ENCODE results near the gene VWA3B.

The VWA3B gene

DNA sequence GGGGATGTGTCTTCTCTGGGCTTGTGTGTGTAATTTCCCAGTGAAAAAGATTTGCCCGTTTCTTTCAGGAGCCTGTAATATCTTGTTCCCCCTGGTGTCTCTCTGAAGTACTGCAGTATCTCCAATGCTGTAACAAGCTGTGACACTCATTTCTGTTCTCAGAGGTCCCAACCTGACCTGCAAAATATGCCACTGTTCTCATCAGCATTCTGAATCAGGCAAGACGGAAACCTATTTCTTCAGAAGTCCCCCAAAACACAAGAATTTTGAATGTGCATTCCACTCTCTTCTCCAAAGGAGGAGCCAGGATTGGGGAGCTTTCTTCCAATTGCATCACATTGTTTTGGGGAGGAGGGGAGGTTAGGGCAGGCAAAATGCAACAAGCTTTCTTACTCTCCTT, 182.3 kb downstream of the VWA3B start:
- Histone ChIP-seq H3K4me3 (ENCODE audit: low read length) (no peak overlapping the region), H3K27ac (ENCODE audit: low read length) (no peak overlapping the region), H3K9me3 (ENCODE audit: insufficient read depth, low read depth, low read length) (no peaks in the 10 kb centered on the region), H3K27me3 (ENCODE audit: insufficient read depth, low read length) (no peaks in the 10 kb centered on the region), H3K4me1 (ENCODE audit: insufficient read depth, low read length) (no peaks in the 10 kb centered on the region), H3K9ac (ENCODE audit: low read depth, low read length) (no peak overlapping the region), H3K36me3 (ENCODE audit: insufficient read depth, low read depth, low read length) (no peaks in the 10 kb centered on the region)

DNA sequence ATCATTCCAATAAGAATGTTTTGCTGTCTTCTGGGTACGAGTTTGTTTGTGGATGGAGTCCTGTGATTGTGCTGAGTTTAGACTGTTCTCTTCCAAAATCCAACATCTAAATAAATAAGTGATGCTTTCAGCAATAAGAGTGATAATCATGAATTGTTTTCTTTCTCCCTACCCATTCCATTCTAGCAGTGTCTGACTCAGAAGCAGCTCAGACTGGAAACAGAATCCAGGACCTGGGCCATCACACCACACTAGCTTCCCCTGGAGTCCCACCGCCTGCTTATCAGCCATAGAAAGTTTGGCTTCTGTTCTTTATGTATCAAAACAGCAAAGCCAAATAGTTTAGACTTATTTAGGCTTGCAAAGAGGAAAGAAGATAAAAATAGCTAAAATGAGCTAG, 182.9 kb downstream of the VWA3B start:
- Histone ChIP-seq H3K27ac (ENCODE audit: low read length) (no peak overlapping the region), H3K4me1 (ENCODE audit: insufficient read depth, low read length) (no peaks in the 10 kb centered on the region), H3K36me3 (ENCODE audit: insufficient read depth, low read depth, low read length) (no peaks in the 10 kb centered on the region), H3K4me3 (ENCODE audit: low read length) (no peak overlapping the region), H3K9me3 (ENCODE audit: insufficient read depth, low read depth, low read length) (no peaks in the 10 kb centered on the region), H3K9ac (ENCODE audit: low read depth, low read length) (no peak overlapping the region), H3K27me3 (ENCODE audit: insufficient read depth, low read length) (no peaks in the 10 kb centered on the region)

DNA sequence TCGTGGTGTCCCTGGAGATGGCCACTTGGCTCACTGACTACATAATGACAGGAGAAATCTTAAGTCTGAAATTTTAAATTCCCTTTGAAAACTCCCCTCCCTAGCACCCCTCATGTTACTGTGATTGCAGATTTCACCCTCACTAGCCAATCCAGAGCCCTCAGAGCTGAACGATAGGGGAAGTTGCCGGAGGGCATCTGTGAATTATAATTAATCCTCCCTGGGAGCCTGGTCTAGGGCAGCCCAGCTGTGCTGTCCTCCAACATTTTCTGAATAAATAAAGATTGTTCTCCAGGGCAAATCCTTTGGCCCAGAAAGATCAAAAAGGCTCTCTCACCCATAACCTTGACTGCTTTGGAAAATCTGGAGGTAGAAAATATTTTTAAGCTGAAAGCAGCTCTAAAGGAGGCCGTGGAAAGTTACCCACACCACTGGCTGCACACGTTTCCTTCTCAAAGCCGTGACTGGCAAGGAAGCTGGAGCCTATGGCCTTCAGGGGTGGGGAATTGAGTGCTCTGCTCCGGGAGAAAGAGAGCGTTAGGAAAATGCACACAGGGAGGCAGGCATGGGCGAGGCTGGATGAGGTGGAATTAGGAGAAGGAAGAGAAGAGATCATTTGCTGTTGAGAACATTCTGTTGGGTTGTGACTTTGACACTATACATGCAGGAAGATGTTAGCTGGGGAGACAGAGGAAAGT, 190.3 kb downstream of the VWA3B start:
- Histone ChIP-seq H3K4me1 (ENCODE audit: insufficient read depth, low read length) (no peaks in the 10 kb centered on the region), H3K4me3 (ENCODE audit: low read length) (no peak overlapping the region), H3K27me3 (ENCODE audit: insufficient read depth, low read length) (no peaks in the 10 kb centered on the region), H3K9ac (ENCODE audit: low read depth, low read length) (no peak overlapping the region), H3K27ac (ENCODE audit: low read length) (no peak overlapping the region), H3K36me3 (ENCODE audit: insufficient read depth, low read depth, low read length) (no peaks in the 10 kb centered on the region), H3K9me3 (ENCODE audit: insufficient read depth, low read depth, low read length) (no peaks in the 10 kb centered on the region)

DNA sequence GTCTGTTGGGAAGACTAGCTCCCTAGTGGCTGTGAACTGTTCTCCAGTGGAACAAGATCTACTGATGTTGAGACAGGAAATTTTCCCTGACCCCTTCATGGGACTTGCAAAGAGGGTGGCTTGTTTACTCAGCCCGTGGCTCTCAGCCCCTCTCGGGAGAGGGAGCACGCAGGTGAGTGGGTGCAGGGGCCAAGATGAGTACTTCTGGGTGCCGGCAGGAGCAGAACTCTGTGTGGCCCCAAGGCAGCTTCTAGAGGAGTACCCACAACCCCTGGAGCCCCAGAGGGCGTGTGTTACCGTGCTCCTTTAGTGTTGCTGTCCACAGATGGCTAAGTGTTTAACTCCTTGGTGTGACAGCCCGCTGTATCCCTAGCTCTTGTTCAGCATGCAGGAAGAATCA, 191.1 kb downstream of the VWA3B start:
- Histone ChIP-seq H3K9me3 (ENCODE audit: insufficient read depth, low read depth, low read length) (no peaks in the 10 kb centered on the region), H3K9ac (ENCODE audit: low read depth, low read length) (no peak overlapping the region), H3K4me3 (ENCODE audit: low read length) (no peak overlapping the region), H3K27me3 (ENCODE audit: insufficient read depth, low read length) (no peaks in the 10 kb centered on the region), H3K27ac (ENCODE audit: low read length) (no peak overlapping the region), H3K4me1 (ENCODE audit: insufficient read depth, low read length) (no peaks in the 10 kb centered on the region), H3K36me3 (ENCODE audit: insufficient read depth, low read depth, low read length) (no peaks in the 10 kb centered on the region)

DNA sequence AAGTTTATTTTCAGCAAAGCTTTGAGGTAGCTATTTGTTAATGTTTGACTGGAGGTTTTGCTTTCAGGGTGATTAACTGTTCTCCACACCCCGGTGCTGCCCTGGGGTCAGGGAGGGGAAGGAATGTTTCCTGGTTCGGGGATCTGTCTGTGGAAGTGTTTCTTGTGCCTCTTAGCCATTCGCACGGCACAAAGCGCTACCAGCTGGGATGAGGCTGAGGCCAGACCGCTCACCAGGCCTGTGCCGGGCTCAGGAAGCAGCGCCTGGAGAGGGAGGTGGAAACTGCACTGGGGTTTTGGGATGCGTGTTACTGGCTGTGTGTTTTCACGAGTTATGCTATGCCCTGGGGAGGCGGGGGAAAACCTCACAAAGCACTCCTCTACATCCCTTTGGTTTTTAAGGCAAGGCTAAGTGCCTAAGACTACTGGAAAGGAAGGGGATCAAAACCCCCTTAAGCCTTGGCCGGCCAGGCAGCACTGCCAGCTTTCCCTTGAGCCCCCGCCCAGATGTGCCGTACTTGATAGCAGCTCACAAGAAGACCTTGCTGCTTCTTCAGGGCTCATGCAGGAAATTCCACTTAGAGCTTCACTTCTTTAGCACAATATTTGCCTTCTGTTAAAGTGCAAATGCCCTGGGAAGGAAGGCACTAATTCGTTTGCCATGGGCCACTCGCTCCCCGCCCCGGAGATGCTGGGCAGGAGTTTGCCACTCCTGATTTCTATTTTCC, 193.6 kb downstream of the VWA3B start:
- Histone ChIP-seq H3K4me1 (ENCODE audit: insufficient read depth, low read length) (no peaks in the 10 kb centered on the region), H3K27ac (ENCODE audit: low read length) (no peak overlapping the region), H3K36me3 (ENCODE audit: insufficient read depth, low read depth, low read length) (no peaks in the 10 kb centered on the region), H3K9ac (ENCODE audit: low read depth, low read length) (no peak overlapping the region), H3K27me3 (ENCODE audit: insufficient read depth, low read length) (no peaks in the 10 kb centered on the region), H3K4me3 (ENCODE audit: low read length) (no peak overlapping the region), H3K9me3 (ENCODE audit: insufficient read depth, low read depth, low read length) (no peaks in the 10 kb centered on the region)

DNA sequence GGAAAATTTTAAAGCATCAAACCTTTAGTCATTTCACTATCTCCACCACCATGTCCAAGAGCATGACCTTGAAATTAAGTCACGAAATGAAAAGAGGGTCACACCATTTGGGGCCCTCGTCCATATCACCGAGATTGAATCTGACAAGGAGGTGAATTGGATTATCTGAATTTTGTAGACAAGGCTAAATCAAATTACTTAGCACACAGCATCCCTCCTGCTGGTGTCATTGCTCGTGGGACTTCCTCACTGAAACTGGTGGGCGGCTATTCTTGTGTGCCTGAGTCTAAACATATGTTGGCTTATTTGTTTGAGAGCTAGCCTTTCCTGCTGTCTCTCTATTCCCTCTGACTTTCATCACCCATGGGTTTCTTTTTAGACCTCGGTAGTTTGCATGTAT, 194.6 kb downstream of the VWA3B start:
- no peaks in the 10 kb centered on the region for H3K4me1 ChIP-seq (ENCODE audit: insufficient read depth, low read length)
- H3K36me3 ChIP-seq (ENCODE audit: insufficient read depth, low read depth, low read length), result no peaks in the 10 kb centered on the region
- no peaks in the 10 kb centered on the region for H3K9me3 ChIP-seq (ENCODE audit: insufficient read depth, low read depth, low read length)
- no peaks in the 10 kb centered on the region for H3K27me3 ChIP-seq (ENCODE audit: insufficient read depth, low read length)
- H3K4me3 ChIP-seq (ENCODE audit: low read length), result no peak overlapping the region
- no peak overlapping the region for H3K27ac ChIP-seq (ENCODE audit: low read length)
- H3K9ac ChIP-seq (ENCODE audit: low read depth, low read length), result no peak overlapping the region

DNA sequence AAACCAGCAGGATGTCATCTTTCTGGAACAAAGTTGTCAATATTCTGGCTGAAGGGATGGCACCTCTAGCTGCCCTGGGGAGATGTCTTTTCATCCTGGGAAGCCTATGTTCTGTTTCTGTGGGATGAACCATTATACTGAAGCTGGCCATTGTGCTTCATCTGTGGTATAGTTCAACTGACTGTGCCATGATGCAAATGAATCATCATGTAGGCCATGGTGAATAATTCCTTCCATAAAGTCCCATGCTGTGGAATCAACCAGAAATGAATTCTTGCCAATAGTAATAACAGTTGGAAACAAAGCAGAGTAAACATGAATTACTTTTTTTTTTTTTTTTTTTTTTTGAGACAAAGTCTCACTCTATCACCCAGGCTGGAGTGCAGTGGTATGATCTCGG, 195.1 kb downstream of the VWA3B start:
- H3K4me1 ChIP-seq (ENCODE audit: insufficient read depth, low read length), result no peaks in the 10 kb centered on the region
- no peaks in the 10 kb centered on the region for H3K27me3 ChIP-seq (ENCODE audit: insufficient read depth, low read length)
- no peak overlapping the region for H3K27ac ChIP-seq (ENCODE audit: low read length)
- H3K9me3 ChIP-seq (ENCODE audit: insufficient read depth, low read depth, low read length), result no peaks in the 10 kb centered on the region
- no peak overlapping the region for H3K4me3 ChIP-seq (ENCODE audit: low read length)
- H3K36me3 ChIP-seq (ENCODE audit: insufficient read depth, low read depth, low read length), result no peaks in the 10 kb centered on the region
- H3K9ac ChIP-seq (ENCODE audit: low read depth, low read length), result no peak overlapping the region

DNA sequence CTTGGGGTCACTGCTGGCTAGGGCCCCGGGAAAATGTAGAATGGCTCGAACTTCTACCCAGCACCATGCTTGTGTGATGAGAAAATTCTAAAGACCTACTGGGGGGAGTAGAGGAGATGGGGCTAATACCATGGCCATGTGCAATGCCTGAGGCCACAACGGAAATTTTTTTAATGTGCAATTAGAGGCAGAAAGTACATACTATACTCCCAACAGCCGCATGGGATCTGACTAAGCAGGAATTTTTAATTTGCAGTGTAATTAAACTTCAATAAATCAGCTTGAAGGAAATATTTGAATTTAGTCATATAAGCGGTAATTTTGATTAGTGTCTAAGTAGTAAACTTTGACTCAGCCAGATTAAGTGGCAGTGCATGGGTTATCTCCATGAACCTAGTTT, 206.1 kb downstream of the VWA3B start:
- Histone ChIP-seq H3K27ac (ENCODE audit: low read length) (no peak overlapping the region), H3K27me3 (ENCODE audit: insufficient read depth, low read length) (no peaks in the 10 kb centered on the region), H3K4me3 (ENCODE audit: low read length) (no peak overlapping the region), H3K9ac (ENCODE audit: low read depth, low read length) (no peak overlapping the region), H3K9me3 (ENCODE audit: insufficient read depth, low read depth, low read length) (no peaks in the 10 kb centered on the region), H3K4me1 (ENCODE audit: insufficient read depth, low read length) (no peaks in the 10 kb centered on the region), H3K36me3 (ENCODE audit: insufficient read depth, low read depth, low read length) (no peaks in the 10 kb centered on the region)

DNA sequence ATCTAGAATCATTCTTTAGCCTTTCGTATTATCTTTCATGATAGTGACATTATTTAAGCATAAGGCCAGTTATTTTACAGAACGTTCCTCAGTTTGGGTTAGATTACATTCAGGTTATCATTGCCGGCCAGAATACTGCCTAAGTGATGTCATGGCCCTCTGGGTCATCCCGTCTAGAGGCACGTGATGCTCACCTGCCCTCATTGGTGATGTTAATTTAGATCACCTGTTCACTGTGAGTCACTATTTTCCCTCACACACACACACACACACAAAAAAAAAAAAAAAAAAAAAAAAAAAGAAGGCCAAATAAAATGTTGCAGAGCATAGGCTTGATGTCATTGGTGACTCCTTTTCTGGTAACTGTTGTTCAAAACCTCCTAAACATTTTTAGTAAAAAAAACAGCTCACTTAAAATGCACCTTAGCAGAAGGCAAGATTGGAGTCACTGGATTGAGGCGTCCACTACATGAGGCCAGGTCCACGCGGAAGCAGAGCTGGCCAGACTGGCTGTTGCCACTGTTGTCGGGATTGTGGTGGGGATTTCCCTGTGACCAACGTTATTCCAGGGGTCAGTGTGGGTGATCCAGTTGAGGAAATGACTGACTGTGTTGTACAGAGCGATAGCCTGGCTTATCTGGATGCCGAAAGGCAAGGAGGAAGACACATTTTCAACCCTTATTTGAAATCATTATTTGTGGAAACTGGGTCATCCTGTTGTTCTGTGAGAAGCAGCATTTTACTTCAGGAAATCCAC, 207.1 kb downstream of the VWA3B start:
- no peak overlapping the region for H3K9ac ChIP-seq (ENCODE audit: low read depth, low read length)
- no peak overlapping the region for H3K4me3 ChIP-seq (ENCODE audit: low read length)
- H3K27me3 ChIP-seq (ENCODE audit: insufficient read depth, low read length), result no peaks in the 10 kb centered on the region
- H3K4me1 ChIP-seq (ENCODE audit: insufficient read depth, low read length), result no peaks in the 10 kb centered on the region
- H3K27ac ChIP-seq (ENCODE audit: low read length), result no peak overlapping the region
- H3K36me3 ChIP-seq (ENCODE audit: insufficient read depth, low read depth, low read length), result no peaks in the 10 kb centered on the region
- H3K9me3 ChIP-seq (ENCODE audit: insufficient read depth, low read depth, low read length), result no peaks in the 10 kb centered on the region

DNA sequence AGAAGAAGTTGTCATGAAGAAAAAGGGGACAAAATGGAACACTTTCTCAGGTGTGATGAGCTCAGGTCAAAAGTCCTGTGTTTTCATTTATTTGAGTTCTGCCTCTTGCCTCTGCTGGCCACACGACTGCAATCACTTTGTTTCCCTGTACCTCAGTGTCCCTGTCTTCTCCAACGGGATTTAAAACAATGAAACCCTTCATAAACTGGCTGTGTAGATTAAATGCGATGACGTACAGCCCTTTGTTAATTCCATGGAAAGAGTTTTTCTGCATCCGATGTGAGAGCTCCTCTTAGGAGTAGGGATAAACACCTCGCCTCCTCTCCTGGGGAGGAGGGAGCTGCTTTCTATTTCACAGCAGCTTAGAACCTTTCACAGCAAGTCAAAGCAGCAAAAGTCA, 207.7 kb downstream of the VWA3B start:
- Histone ChIP-seq H3K36me3 (ENCODE audit: insufficient read depth, low read depth, low read length) (no peaks in the 10 kb centered on the region), H3K27ac (ENCODE audit: low read length) (no peak overlapping the region), H3K27me3 (ENCODE audit: insufficient read depth, low read length) (no peaks in the 10 kb centered on the region), H3K9me3 (ENCODE audit: insufficient read depth, low read depth, low read length) (no peaks in the 10 kb centered on the region), H3K4me1 (ENCODE audit: insufficient read depth, low read length) (no peaks in the 10 kb centered on the region), H3K9ac (ENCODE audit: low read depth, low read length) (no peak overlapping the region), H3K4me3 (ENCODE audit: low read length) (no peak overlapping the region)

DNA sequence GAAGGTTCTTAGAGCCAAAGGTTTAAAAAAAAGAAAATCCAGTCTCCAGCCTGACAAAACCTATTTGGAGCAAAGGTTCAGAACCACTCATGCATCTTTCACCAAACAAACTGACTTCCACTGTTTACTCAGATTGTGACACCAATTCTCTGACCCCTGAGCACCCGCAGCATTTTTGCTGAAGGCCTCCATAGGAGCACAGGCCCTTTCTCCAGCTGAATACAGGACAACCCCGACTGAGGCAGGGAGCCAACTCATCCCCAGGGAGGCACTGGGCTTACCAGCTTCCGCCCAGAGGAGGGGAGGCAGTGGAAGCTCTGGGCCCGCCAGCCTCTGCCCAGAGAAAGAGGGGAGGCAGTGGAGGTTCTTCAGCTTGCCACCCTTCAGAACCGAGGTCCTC, 208.3 kb downstream of the VWA3B start:
- Histone ChIP-seq H3K9ac (ENCODE audit: low read depth, low read length) (no peak overlapping the region), H3K36me3 (ENCODE audit: insufficient read depth, low read depth, low read length) (no peaks in the 10 kb centered on the region), H3K9me3 (ENCODE audit: insufficient read depth, low read depth, low read length) (no peaks in the 10 kb centered on the region), H3K4me3 (ENCODE audit: low read length) (no peak overlapping the region), H3K27ac (ENCODE audit: low read length) (no peak overlapping the region), H3K4me1 (ENCODE audit: insufficient read depth, low read length) (no peaks in the 10 kb centered on the region), H3K27me3 (ENCODE audit: insufficient read depth, low read length) (no peaks in the 10 kb centered on the region)
